Neural cell (in vitro differentiated cells): ENCODE results near the gene RPL14. TPM values are rescaled to one million over a fixed set of nuclear protein-coding genes. Genes with fewer than 3 reads are reported as not detected.
A peak's percentile ranks its signal among the peaks of the same experiment; 100 is the strongest.
"Not testable (repeated sequence)": the region's sequence is repeated elsewhere in the genome, so short reads cannot be mapped to it uniquely, and the experiment has no call there.

ENCODE experiments used
- H2AFZ ChIP-seq: fragments of 200-600, 300-800 bp; sonication (generic), shearing (Covaris generic); 2 replicates; pipeline ENCODE4 v1.6.0; 2014; ENCODE audit warnings: low read depth, mild to moderate bottlenecking, antibody characterized with exemption, low read length, moderate library complexity
- H3F3A ChIP-seq: fragments of 200-600 bp; shearing (Covaris generic); 2 replicates; pipeline ENCODE4 v1.6.1; 2016; ENCODE audit warnings: mild to moderate bottlenecking, moderate library complexity, mixed read lengths, antibody characterized with exemption, low read length; ENCODE audit not compliant: insufficient read depth, poor library complexity, severe bottlenecking
- H3K27ac ChIP-seq: fragments of 200-600, 300-800 bp; sonication (generic), shearing (Covaris generic); 2 replicates; pipeline ENCODE4 v1.5.1; 2014; ENCODE audit warnings: mild to moderate bottlenecking, low read length, moderate library complexity
- H3K27me3 ChIP-seq: fragments of 300-800, 200-600 bp; sonication (generic), shearing (Covaris generic); 2 replicates; pipeline ENCODE4 v1.6.0; 2014; ENCODE audit warnings: mild to moderate bottlenecking, low read depth, low read length, moderate library complexity; ENCODE audit not compliant: insufficient read depth
- H3K36me3 ChIP-seq: fragments of 300-800, 200-600 bp; sonication (generic), shearing (Covaris generic); 2 replicates; pipeline ENCODE4 v1.5.1; 2014; ENCODE audit warnings: mild to moderate bottlenecking, antibody characterized with exemption, low read length, moderate library complexity; ENCODE audit not compliant: insufficient read depth
- H3K4me2 ChIP-seq: fragments of 300-800, 200-600 bp; sonication (generic), shearing (Covaris generic); 2 replicates; pipeline ENCODE4 v1.6.0; 2014; ENCODE audit warnings: mild to moderate bottlenecking, low read length
- H3K4me3 ChIP-seq: fragments of 300-800, 200-600 bp; sonication (generic), shearing (Covaris generic); 2 replicates; pipeline ENCODE4 v1.5.1; 2014; ENCODE audit warnings: mild to moderate bottlenecking, low read length, moderate library complexity
- H3K79me2 ChIP-seq: fragments of 200-600 bp; shearing (Covaris generic); replicated peaks from 2 replicates; pipeline ENCODE4 v1.6.0; 2014; ENCODE audit warnings: mild to moderate bottlenecking, low read length, moderate library complexity; ENCODE audit not compliant: insufficient read depth
- H3K9ac ChIP-seq: fragments of 300-800, 200-600 bp; sonication (generic), shearing (Covaris generic); 2 replicates; pipeline ENCODE4 v1.6.1; 2016; ENCODE audit warnings: mild to moderate bottlenecking, low read length, mixed read lengths
- H3K9me2 ChIP-seq: fragments of 200-600 bp; shearing (Covaris generic); 2 replicates; pipeline ENCODE4 v1.6.1; 2016; ENCODE audit warnings: mild to moderate bottlenecking, low read length, mixed read lengths; ENCODE audit not compliant: insufficient read depth
- H3K9me3 ChIP-seq: fragments of 200-600, 300-800 bp; sonication (generic), shearing (Covaris generic); 2 replicates; pipeline ENCODE4 v1.6.1; 2016; ENCODE audit warnings: mild to moderate bottlenecking, mixed run types, low read length, moderate library complexity, mixed read lengths
- H4K20me1 ChIP-seq: fragments of 200-600 bp; shearing (Covaris generic); 2 replicates; pipeline ENCODE4 v1.6.1; 2016; ENCODE audit warnings: mild to moderate bottlenecking, mixed run types; ENCODE audit not compliant: insufficient read depth
- CTCF ChIP-seq: fragments of 450-650 bp; IDR thresholded peaks from 2 replicates; pipeline ENCODE4 v1.5.1; 2014; ENCODE audit warnings: antibody characterized with exemption, mild to moderate bottlenecking, moderate library complexity; ENCODE audit not compliant: poor library complexity, severe bottlenecking
- EP300 ChIP-seq: fragments of 450-650 bp; conservative IDR thresholded peaks from 2 replicates; pipeline ENCODE4 v1.6.1; 2014; ENCODE audit warnings: antibody characterized with exemption, mild to moderate bottlenecking, moderate library complexity; ENCODE audit not compliant: poor library complexity, severe bottlenecking
- EZH2 ChIP-seq: fragments of 200-600, 300-800 bp; shearing (Covaris generic), sonication (generic); IDR thresholded peaks from 2 replicates; pipeline ENCODE4 v1.6.1; 2014; ENCODE audit warnings: antibody characterized with exemption, low read length, borderline replicate concordance, mild to moderate bottlenecking; ENCODE audit not compliant: insufficient read depth, poor library complexity, severe bottlenecking
- MXI1 ChIP-seq: fragments of 450-650 bp; conservative IDR thresholded peaks from 2 replicates; pipeline ENCODE4 v1.6.1; 2014; ENCODE audit warnings: antibody characterized with exemption, mild to moderate bottlenecking; ENCODE audit not compliant: poor library complexity, severe bottlenecking
- POLR2AphosphoS5 ChIP-seq: IDR thresholded peaks from 2 replicates; pipeline ENCODE4 v1.6.1; 2012
- RAD21 ChIP-seq: fragments of 450-650 bp; conservative IDR thresholded peaks from 2 replicates; pipeline ENCODE4 v1.6.1; 2014; ENCODE audit warnings: antibody characterized with exemption, mild to moderate bottlenecking, moderate library complexity
- REST ChIP-seq: IDR thresholded peaks from 2 replicates; pipeline ENCODE4 v1.6.1; 2012; ENCODE audit warnings: borderline replicate concordance
- SMC3 ChIP-seq: fragments of 450-650 bp; conservative IDR thresholded peaks from 2 replicates; pipeline ENCODE4 v1.6.1; 2014; ENCODE audit warnings: antibody characterized with exemption, mild to moderate bottlenecking, moderate library complexity; ENCODE audit not compliant: poor library complexity
- TAF1 ChIP-seq: IDR thresholded peaks from 2 replicates; pipeline ENCODE4 v1.6.1; 2012; ENCODE audit warnings: low read depth
- polyA plus RNA-seq: library from polyadenylated mRNA; depleted of rRNA; stranded (reverse); fragments of >200 nt; gene quantifications from 2 replicates; pipeline ENCODE4 v1.2.3, GENCODE V29; 2014

Gene RPL14
- polyA plus RNA-seq, 1 donor from 2014 or later, result 273 TPM

- Histone ChIP-seq H4K20me1 (no peaks in the 10 kb centered on the region), H3F3A (peaks cover 2% of the 10 kb centered on the region), H3K27me3 (no peaks in the 10 kb centered on the region), H3K9me3 (no peaks in the 10 kb centered on the region), H3K27ac (peak overlapping the region; percentile 65), H3K36me3 (no peaks in the 10 kb centered on the region), H3K4me3 (peak overlapping the region; percentile 93), H2AFZ (peak overlapping the region; percentile 52), H3K9ac (peak overlapping the region; percentile 89), H3K79me2 (peaks cover 24% of the 10 kb centered on the region), H3K4me2 (peak overlapping the region; percentile 83), H3K9me2 (no peaks in the 10 kb centered on the region)
- no peak for TF ChIP-seq TAF1
- no peak for TF ChIP-seq SMC3
- no peak for TF ChIP-seq RAD21
- TF ChIP-seq MXI1, result no peak
- no peak for TF ChIP-seq CTCF
- no peak for TF ChIP-seq POLR2AphosphoS5
- TF ChIP-seq EP300, result no peak
- TF ChIP-seq REST, result no peak
- TF ChIP-seq EZH2, result no peak
Observed at GRCh38 chr3:40456279-40456939, 730 bp upstream of the RPL14 start.

GRCh38 chr3:40458473-40458872 is 1.3 kb downstream of the RPL14 start:
- peak overlapping the region; percentile 93 for H3K4me3 ChIP-seq
- H3K9me2 ChIP-seq, result no peaks in the 10 kb centered on the region
- no peak overlapping the region for H2AFZ ChIP-seq
- H3K79me2 ChIP-seq, result peaks cover 24% of the 10 kb centered on the region
- peak overlapping the region; percentile 89 for H3K9ac ChIP-seq
- no peak overlapping the region for H3K27ac ChIP-seq
- peaks cover 1% of the 10 kb centered on the region for H3F3A ChIP-seq
- no peaks in the 10 kb centered on the region for H3K9me3 ChIP-seq
- H3K4me2 ChIP-seq, result peak overlapping the region; percentile 92
- TF ChIP-seq MXI1 (no peak), SMC3 (no peak), CTCF (no peak), EP300 (no peak), REST (no peak), POLR2AphosphoS5 (no peak), TAF1 (no peak), RAD21 (no peak), EZH2 (no peak)
- no peaks in the 10 kb centered on the region for H4K20me1 ChIP-seq
- H3K36me3 ChIP-seq, result peaks cover under 1% of the 10 kb centered on the region
- H3K27me3 ChIP-seq, result no peaks in the 10 kb centered on the region

- not testable (repeated sequence) for H3K36me3 ChIP-seq, H3K27ac ChIP-seq
Observed at GRCh38 chr3:40460481-40460880, 3.3 kb downstream of the RPL14 start.

More at GRCh38 chr3:40460481-40460880, 3.3 kb downstream of the RPL14 start:
- not testable (repeated sequence) for H3K4me2 ChIP-seq, H3K9ac ChIP-seq, H3K4me3 ChIP-seq, H2AFZ ChIP-seq, H3K27me3 ChIP-seq, H3F3A ChIP-seq, H3K9me2 ChIP-seq, H4K20me1 ChIP-seq, H3K9me3 ChIP-seq
- H3K79me2 ChIP-seq, result peaks cover 24% of the 10 kb centered on the region
